ENCODE measurements around the gene OPA1. TPM values are rescaled to one million over a fixed set of nuclear protein-coding genes. Genes with fewer than 3 reads are reported as not detected.

The OPA1 gene
- total and polyA plus RNA-seq, 2 of the 13 experiments (the other 11 are each of a cell fraction or from before 2014, with no cell fraction given), result 26.7 to 78.5 TPM

- TF ChIP-seq MTERF4 (CRISPR knock-in tag; IDR thresholded peaks at IDR 0.05) (no peak; the same call in 1 of the 2 replicates), DZIP1 (CRISPR knock-in tag; IDR thresholded peaks at IDR 0.05) (no peak), HDAC2 (CRISPR knock-in tag; IDR thresholded peaks at IDR 0.05) (peak; percentile 98), ZBTB42 (CRISPR knock-in tag; IDR thresholded peaks at IDR 0.05) (no peak; the same call in 1 of the 2 replicates), ZNF746 (CRISPR knock-in tag; IDR thresholded peaks at IDR 0.05) (0 out of 2 replicates have a peak, but pooled peaks have one; percentile 35), HMG20A (CRISPR knock-in tag; IDR thresholded peaks at IDR 0.05; ENCODE audit: borderline replicate concordance) (peak; percentile 39; the same call in 1 of the 2 replicates), PRMT3 (CRISPR knock-in tag; IDR thresholded peaks at IDR 0.05; ENCODE audit: borderline replicate concordance, low read depth) (no peak), SP2 (CRISPR knock-in tag; IDR thresholded peaks at IDR 0.05) (peak; percentile 56; the same call in 1 of the 2 replicates), PAXIP1 (CRISPR knock-in tag; conservative IDR thresholded peaks at IDR 0.05) (peak; percentile 71), ZNF414 (CRISPR knock-in tag; IDR thresholded peaks at IDR 0.05) (peak; percentile 96), RORA (CRISPR knock-in tag; IDR thresholded peaks at IDR 0.05) (no peak), ZBTB43 (CRISPR knock-in tag; conservative IDR thresholded peaks at IDR 0.05) (peak; percentile 67; the same call in 1 of the 2 replicates)
These were observed at the start of gene OPA1 (continued) for GRCh38 chr3:193592841-193593667.
